Muscle layer of duodenum (tissue), 2 donors: ENCODE data around the gene INTS4.
"Not testable (repeated sequence)": the region's sequence is repeated elsewhere in the genome, so short reads cannot be mapped to it uniquely, and the experiment has no call there.

Experiments
- H3K27ac ChIP-seq: one replicate; pipeline ENCODE4 v1.7.0; 2013; ENCODE audit warnings: mild to moderate bottlenecking, low read length
- H3K27me3 ChIP-seq: one replicate; pipeline ENCODE4 v1.7.0; 2013; ENCODE audit warnings: low read depth, mild to moderate bottlenecking, control low read depth, low read length
- H3K36me3 ChIP-seq, 2 donors: one replicate each; pipeline ENCODE4 v1.7.0; 2013; ENCODE audit warnings: low read length in 2 of 2, control low read depth in 1 of 2, mild to moderate bottlenecking in 1 of 2; ENCODE audit not compliant: insufficient read depth in 2 of 2, control insufficient read depth in 1 of 2
- H3K4me1 ChIP-seq, 2 donors: one replicate each; pipeline ENCODE4 v1.7.0; 2013; ENCODE audit warnings: low read length in 2 of 2, mild to moderate bottlenecking in 2 of 2, control low read depth in 1 of 2, moderate library complexity in 1 of 2; ENCODE audit not compliant: insufficient read depth in 2 of 2, control insufficient read depth in 1 of 2
- H3K4me3 ChIP-seq, 2 donors: one replicate each; pipeline ENCODE4 v1.7.0; 2013; ENCODE audit warnings: low read length in 2 of 2, low read depth in 1 of 2, mild to moderate bottlenecking in 1 of 2
- H3K9me3 ChIP-seq, 2 donors: one replicate each; pipeline ENCODE4 v1.7.0; 2013; ENCODE audit warnings: low read length in 2 of 2, control low read depth in 1 of 2, mild to moderate bottlenecking in 1 of 2; ENCODE audit not compliant: control insufficient read depth in 1 of 2
- donor health status: healthy.

INTS4 gene

DNA sequence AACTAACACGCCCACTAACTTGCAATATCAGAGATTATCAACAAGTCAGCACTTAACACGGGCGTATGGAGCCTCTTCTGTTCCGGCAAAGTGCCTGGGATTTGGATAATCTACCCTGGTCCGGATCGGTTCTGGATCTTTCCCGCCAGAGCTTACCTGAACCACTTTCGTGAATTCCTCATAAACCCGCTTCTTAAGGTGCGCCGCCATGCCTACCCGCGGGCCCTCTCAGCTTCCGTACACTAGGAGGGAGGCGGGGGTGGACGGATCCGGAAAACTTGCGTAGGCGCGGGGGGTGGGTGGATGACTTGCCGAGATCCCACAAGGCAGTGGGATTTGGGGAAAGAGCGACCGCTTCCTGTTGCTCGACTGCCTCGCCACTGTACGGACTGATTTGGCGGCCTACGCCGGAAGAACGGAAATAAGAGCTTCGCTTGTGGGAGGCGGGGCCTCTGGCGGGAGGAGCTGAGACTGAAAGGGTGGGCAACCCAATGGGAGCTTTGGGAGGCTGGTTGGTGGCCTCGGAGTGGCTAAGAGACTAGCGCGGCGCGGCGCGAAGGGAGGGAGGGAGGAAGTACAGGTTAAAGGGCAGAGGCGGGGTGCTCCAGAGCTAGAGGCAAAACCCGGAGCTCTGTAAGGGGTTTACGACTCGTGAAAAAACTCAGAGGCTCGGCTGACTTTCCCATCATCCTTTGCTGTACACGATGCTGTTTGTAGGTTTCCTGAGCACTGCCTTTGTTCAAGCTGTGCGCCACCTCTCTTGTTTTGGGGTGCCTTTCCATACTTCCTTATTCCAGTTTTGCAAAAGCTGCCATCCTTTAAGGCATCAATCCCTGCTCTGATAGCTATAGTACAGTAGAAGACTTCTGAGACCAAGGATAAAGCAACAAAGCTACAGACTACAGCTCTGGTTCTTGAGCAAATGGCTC lies at the start of gene INTS4:
TSS of gene INTS4 (minus strand) at position 235 of the 929 bp plus-strand sequence. CDS start at position 210, 25 bp downstream.
- H3K27me3 ChIP-seq, result no peaks in the 10 kb centered on the region
- H3K36me3 ChIP-seq, result peaks cover 4 to 10% of the 10 kb centered on the region in 2 donors
- peak within 1 kb of the TSS; percentile 87 for H3K27ac ChIP-seq

DNA sequence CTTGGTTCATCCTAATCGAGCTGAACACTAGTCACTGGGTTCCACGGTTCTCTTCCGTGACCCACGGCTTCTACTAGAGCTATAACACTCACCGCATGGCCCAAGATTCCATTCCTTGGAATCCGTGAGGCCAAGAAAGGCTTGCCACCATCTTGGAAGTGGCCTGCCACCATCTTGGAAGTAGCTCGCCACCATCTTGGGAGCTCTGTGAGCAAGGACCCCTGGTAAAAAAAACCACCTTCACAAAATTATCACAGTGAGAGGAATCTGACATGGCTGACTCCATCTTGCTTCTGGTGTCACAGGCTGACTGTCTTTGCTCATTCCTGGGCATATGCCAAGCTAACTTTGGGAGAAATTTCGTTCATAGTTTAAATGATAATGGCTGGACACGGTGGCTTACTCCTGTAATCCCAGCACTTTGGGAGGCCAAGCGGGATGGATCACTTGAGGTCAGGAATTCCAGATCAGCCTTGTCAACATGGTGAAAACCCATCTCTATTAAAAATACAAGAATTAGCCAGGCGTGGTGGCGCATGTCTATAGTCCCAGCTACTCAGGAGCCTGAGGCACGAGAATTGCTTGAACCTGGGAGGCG lies 47.5 kb upstream of the INTS4 start:
- no peak overlapping the region for H3K27ac ChIP-seq
- H3K9me3 ChIP-seq, result no peaks in the 10 kb centered on the region
- H3K4me1 ChIP-seq, result peaks cover 10 to 11% of the 10 kb centered on the region in 2 donors
- no peaks in the 10 kb centered on the region for H3K36me3 ChIP-seq
- H3K27me3 ChIP-seq, result no peaks in the 10 kb centered on the region
- no peak overlapping the region for H3K4me3 ChIP-seq

More for the DNA sequence above, at the start of gene INTS4:
- H3K4me1 ChIP-seq, result peaks cover 3 to 15% of the 10 kb centered on the region in 2 donors
- H3K4me3 ChIP-seq, result peak within 1 kb of the TSS; percentile 80 to 97
- no peaks in the 10 kb centered on the region for H3K9me3 ChIP-seq

DNA sequence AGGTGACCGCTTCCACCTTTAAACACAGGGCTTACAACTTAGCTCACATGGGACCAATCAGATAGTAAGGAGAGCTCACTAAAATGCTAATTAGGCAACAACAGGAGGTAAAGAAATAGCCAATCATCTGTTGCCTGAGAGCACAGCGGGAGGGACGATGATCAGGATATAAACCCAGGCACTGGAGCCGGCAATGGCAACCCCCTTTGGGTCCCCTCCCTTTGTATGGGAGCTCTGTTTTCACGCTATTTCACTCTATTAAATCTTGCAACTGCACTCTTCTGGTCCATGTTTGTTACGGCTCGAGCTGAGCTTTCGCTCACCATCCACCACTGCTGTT lies 46.9 kb upstream of the INTS4 start:
- not testable (repeated sequence) for H3K4me3 ChIP-seq, H3K27ac ChIP-seq, H3K9me3 ChIP-seq, H3K4me1 ChIP-seq, H3K36me3 ChIP-seq, H3K27me3 ChIP-seq

DNA sequence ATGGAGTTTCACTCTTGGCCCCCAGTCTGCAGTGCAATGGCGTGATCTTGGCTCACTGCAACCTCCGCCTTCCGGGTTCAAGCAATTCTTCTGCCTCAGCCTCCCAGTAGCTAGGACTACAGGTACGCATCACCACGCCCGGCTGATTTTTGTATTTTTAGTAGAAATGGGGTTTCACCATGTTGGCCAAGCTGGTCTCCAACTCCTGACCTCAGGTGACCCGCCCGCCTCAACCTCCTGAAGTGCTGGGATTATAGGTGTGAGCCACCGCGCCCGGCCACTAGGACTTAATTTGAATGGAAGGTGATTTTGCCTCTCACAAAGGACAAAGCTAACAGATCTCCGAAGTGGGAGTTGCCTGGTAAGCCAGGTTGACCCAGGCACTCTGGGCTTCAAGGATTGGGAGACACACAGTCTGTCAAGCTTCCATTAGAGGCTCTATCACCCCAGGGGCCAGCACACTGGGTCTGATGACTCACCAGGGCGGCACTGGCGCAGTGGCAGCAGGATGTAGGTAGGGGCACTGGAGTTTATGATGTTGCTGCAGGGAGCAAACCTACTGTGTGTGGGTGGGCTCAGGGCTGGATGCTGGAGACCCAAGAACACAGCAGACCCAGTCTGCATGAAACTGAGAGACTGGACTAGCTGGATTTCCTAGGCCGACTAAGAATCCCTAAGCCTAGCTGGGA lies 46.4 kb upstream of the INTS4 start:
- Histone ChIP-seq H3K4me1 (peaks cover 8 to 10% of the 10 kb centered on the region in 2 donors), H3K36me3 (no peaks in the 10 kb centered on the region), H3K4me3 (no peak overlapping the region), H3K27ac (no peak overlapping the region), H3K9me3 (no peaks in the 10 kb centered on the region), H3K27me3 (no peaks in the 10 kb centered on the region)

- Histone ChIP-seq H3K36me3 (no peaks in the 10 kb centered on the region), H3K9me3 (no peaks in the 10 kb centered on the region), H3K27me3 (no peaks in the 10 kb centered on the region), H3K27ac (peak overlapping the region; percentile 81), H3K4me3 (peak overlapping the region in 1 of 2 donors; percentile 25), H3K4me1 (peaks cover 8 to 10% of the 10 kb centered on the region in 2 donors)
These were observed 45.6 kb upstream of the INTS4 start for GRCh38 chr11:78039919-78040671.

DNA sequence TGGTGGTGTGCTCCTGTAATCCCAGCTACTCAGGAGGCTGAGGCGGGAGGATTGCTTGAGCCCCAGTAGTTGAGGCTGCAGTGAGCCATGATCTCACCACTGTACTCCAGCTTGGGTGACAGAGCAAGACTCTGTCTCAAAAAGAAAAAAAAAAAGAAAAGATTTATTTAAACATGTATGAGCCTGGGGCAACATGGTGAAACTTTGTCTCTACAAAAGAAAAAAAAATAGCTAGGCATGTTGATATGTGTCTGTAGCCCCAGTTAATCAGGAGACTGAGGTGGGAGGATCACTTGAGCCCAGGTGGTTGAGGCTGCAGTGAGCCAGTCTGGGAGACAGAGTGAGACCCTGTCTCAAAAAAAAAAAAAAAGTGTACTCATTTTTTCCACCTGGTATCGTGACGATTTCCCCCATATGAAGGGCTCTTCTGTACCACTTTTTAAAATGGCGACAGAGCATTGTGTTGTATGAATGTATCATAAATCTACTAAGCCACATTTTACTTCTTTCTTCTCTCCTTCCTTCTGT lies 45.0 kb upstream of the INTS4 start:
- Histone ChIP-seq H3K27me3 (no peaks in the 10 kb centered on the region), H3K9me3 (no peaks in the 10 kb centered on the region), H3K36me3 (no peaks in the 10 kb centered on the region), H3K4me3 (no peak overlapping the region), H3K4me1 (peaks cover 8 to 10% of the 10 kb centered on the region in 2 donors), H3K27ac (peak overlapping the region; percentile 81)

GRCh38 chr11:78038697-78039313 lies 44.3 kb upstream of the INTS4 start:
- H3K36me3 ChIP-seq, result no peaks in the 10 kb centered on the region
- no peak overlapping the region for H3K27ac ChIP-seq
- H3K4me1 ChIP-seq, result peaks cover 8 to 10% of the 10 kb centered on the region in 2 donors
- no peaks in the 10 kb centered on the region for H3K27me3 ChIP-seq
- H3K4me3 ChIP-seq, result no peak overlapping the region
- no peaks in the 10 kb centered on the region for H3K9me3 ChIP-seq

DNA sequence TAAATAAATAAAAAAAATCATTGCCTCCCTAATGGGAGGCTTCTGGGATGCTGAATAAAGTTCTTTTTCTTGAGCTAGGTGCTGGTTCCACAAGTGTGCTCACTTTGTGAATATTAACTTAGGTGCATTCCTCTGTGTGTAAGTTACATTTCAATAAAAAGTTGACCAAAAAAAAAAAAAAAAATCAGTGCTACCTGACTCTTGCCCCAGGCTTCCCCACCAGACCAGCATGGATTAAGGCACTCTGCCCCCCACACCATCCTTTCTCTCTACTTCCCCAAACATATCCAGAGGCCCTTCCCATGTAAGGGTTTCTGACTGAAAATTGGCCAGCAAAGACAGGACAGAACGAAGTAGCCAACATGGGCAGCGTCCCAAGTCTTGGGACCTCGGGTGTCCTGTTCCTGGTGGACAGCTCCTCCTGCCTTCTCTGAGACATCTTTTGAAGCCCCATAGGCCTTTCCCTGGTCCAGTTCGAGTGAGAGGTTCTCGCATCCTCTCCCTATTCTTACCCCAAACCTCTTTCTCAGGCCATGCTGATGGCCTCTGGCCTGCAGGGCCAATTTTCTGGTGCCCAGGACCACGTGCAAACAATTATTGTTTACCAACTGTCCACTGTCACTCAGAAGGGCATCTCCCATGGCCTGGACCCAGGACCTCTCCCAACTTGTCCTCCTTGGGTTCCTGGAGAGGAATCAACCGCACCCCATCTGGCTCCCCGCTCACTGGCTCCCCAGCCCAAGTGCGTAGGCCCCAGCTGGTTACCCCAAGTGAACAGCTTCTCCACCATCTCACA lies 43.6 kb upstream of the INTS4 start:
- H3K27me3 ChIP-seq, result no peaks in the 10 kb centered on the region
- no peaks in the 10 kb centered on the region for H3K9me3 ChIP-seq
- no peak overlapping the region for H3K4me3 ChIP-seq
- H3K36me3 ChIP-seq, result no peaks in the 10 kb centered on the region
- H3K27ac ChIP-seq, result no peak overlapping the region
- peaks cover 8 to 10% of the 10 kb centered on the region in 2 donors for H3K4me1 ChIP-seq

DNA sequence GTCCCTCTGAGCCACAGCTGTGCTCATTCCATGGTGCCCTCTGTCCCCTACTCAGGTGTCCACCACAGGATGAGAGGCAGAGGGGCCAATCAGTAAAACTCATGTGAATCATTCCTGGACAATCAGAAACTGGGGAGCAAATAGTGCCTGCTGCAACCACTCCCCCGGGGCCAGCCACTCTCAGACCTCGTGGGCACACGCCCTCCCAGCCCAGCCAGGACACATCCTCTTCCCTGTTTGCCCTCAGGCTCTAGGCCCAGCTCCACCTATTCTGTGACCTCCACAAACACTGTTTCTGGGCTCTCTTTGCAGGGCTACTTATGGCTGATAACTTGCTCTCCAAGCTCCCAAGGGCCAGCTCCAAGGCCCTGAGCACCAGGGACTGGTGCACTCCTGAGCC lies 42.6 kb upstream of the INTS4 start:
- Histone ChIP-seq H3K36me3 (no peaks in the 10 kb centered on the region), H3K4me3 (no peak overlapping the region), H3K9me3 (no peaks in the 10 kb centered on the region), H3K27ac (no peak overlapping the region), H3K27me3 (no peaks in the 10 kb centered on the region), H3K4me1 (peaks cover 8 to 10% of the 10 kb centered on the region in 2 donors)

GRCh38 chr11:78036313-78036712 lies 41.8 kb upstream of the INTS4 start:
- Histone ChIP-seq H3K4me3 (no peak overlapping the region), H3K9me3 (no peaks in the 10 kb centered on the region), H3K27me3 (no peaks in the 10 kb centered on the region), H3K36me3 (no peaks in the 10 kb centered on the region), H3K4me1 (peaks cover 8 to 10% of the 10 kb centered on the region in 2 donors), H3K27ac (no peak overlapping the region)
